Endothelial cell of umbilical vein (primary cell): Measurements from ENCODE around the gene ITGB2. TPM values are rescaled to one million over a fixed set of nuclear protein-coding genes. Genes with fewer than 3 reads are reported as not detected.

ENCODE experiments used
- BruUV-seq: library from RNA; stranded (reverse); fragments of 400-500 nt; replicated peaks from 2 replicates; lab custom pipeline; 2021; lab: Mats Ljungman, UMichigan
- CTCF ChIA-PET: fragments of 300-600, 350-600 bp; sonication (Branson Sonifier 250); formaldehyde crosslinking; loops from one replicate; lab custom pipeline; 2021; ENCODE audit warnings: antibody characterized with exemption, inconsistent platforms; lab: Charles Lee
- POLR2A ChIA-PET: fragments of 300-600, 350-600 bp; sonication (Branson Sonifier 250); formaldehyde crosslinking; loops from one replicate; lab custom pipeline; 2021; ENCODE audit warnings: antibody characterized with exemption, inconsistent platforms; lab: Charles Lee
- DNase-seq: peaks from one replicate; pipeline ENCODE4 v3.0.0-alpha.2; 2011; ENCODE audit warnings: low read depth, low spot score
- FAIRE-seq: peaks from 2 replicates; lab custom pipeline; 2011; peaks lifted over from hg19 to GRCh38; lab: Jason Lieb, UNC
- H2AFZ ChIP-seq: 2 replicates; pipeline ENCODE4 v1.6.0; 2012; ENCODE audit warnings: low read depth, low read length, control low read depth, inconsistent platforms
- H3K27ac ChIP-seq: 2 replicates; pipeline ENCODE4 v1.5.1; 2011; ENCODE audit warnings: low read depth, mild to moderate bottlenecking, control low read depth, low read length, moderate library complexity; ENCODE audit not compliant: insufficient read depth
- H3K27me3 ChIP-seq, 2 experiments: 2 replicates each; pipeline versions ENCODE4 v1.6.0 to v1.6.1; 2011; ENCODE audit warnings: low read length in 2 of 2, mixed read lengths in 1 of 2; ENCODE audit not compliant: control insufficient read depth in 2 of 2, insufficient read depth in 2 of 2
- H3K36me3 ChIP-seq, 2 experiments: 2 replicates in 1 of 2; 3 replicates in 1 of 2; pipeline ENCODE4 v1.5.1; 2011; ENCODE audit warnings: low read length in 2 of 2, mild to moderate bottlenecking in 1 of 2, moderate library complexity in 1 of 2; ENCODE audit not compliant: control insufficient read depth in 2 of 2, insufficient read depth in 2 of 2; ENCODE audit errors: extremely low read depth in 1 of 2
- H3K4me1 ChIP-seq: 3 replicates; pipeline ENCODE4 v1.5.1; 2011; ENCODE audit warnings: mild to moderate bottlenecking, low read length; ENCODE audit not compliant: control insufficient read depth, insufficient read depth; ENCODE audit errors: extremely low read depth
- H3K4me2 ChIP-seq: 2 replicates; pipeline ENCODE4 v1.6.1; 2011; ENCODE audit warnings: low read length, control low read depth, mixed read lengths; ENCODE audit not compliant: insufficient read depth
- H3K4me3 ChIP-seq, 3 experiments: fragments of 200-600 bp in 1 of 3; sonication (generic), shearing (Covaris generic) in 1 of 3; replicated peaks in 1 of 3; 2 replicates each; pipeline ENCODE4 v1.5.1; 2011 to 2016; ENCODE audit warnings: control low read depth in 3 of 3, low read length in 3 of 3, mild to moderate bottlenecking in 2 of 3, inconsistent platforms in 1 of 3, low read depth in 1 of 3, moderate library complexity in 1 of 3; ENCODE audit not compliant: insufficient read depth in 1 of 3
- H3K79me2 ChIP-seq: 2 replicates; pipeline ENCODE4 v1.6.0; 2012; ENCODE audit warnings: low read length, inconsistent platforms; ENCODE audit not compliant: control insufficient read depth, insufficient read depth
- H3K9ac ChIP-seq: replicated peaks from 2 replicates; pipeline ENCODE3; 2011; ENCODE audit warnings: low read length, control low read depth; ENCODE audit not compliant: insufficient read depth; ENCODE audit errors: extremely low read depth
- H3K9me1 ChIP-seq: replicated peaks from 3 replicates; pipeline ENCODE4 v1.6.0; 2011; ENCODE audit warnings: mild to moderate bottlenecking, low read length; ENCODE audit not compliant: control insufficient read depth, insufficient read depth; ENCODE audit errors: extremely low read depth
- H3K9me3 ChIP-seq: replicated peaks from 2 replicates; pipeline ENCODE4 v1.5.1; 2012; ENCODE audit warnings: low read length, inconsistent platforms; ENCODE audit not compliant: control insufficient read depth, insufficient read depth
- H4K20me1 ChIP-seq: replicated peaks from 2 replicates; pipeline ENCODE3; 2011; ENCODE audit warnings: mild to moderate bottlenecking, low read length; ENCODE audit not compliant: control insufficient read depth, insufficient read depth; ENCODE audit errors: extremely low read depth
- FOS ChIP-seq: IDR thresholded peaks from 2 replicates; pipeline ENCODE4 v1.6.1; 2011; ENCODE audit warnings: mild to moderate bottlenecking, low read length, moderate library complexity, borderline replicate concordance; ENCODE audit not compliant: insufficient read depth
- GATA2 ChIP-seq: IDR thresholded peaks from 2 replicates; pipeline ENCODE4 v1.7.0; 2011; ENCODE audit warnings: low read depth, mild to moderate bottlenecking, moderate library complexity, mixed read lengths, low read length; ENCODE audit not compliant: insufficient read length, insufficient read depth
- POLR2AphosphoS5 ChIP-seq: IDR thresholded peaks from 2 replicates; pipeline ENCODE4 v1.6.1; 2012; ENCODE audit warnings: low read depth, mild to moderate bottlenecking, control low read depth, low read length, moderate library complexity; ENCODE audit not compliant: insufficient read depth
- dilution Hi-C: fragments of 300-500 bp; cut with MboI; formaldehyde crosslinking; loops from one replicate; pipeline ENCODE4 v1.15.0; 2019; ENCODE audit warnings: low sequenced_read_pairs; ENCODE audit not compliant: extremely low pct_ligation_motif_present
- intact Hi-C: fragments of 100-400 bp; cut with micrococcal nuclease; formaldehyde crosslinking; loops from one replicate; pipeline ENCODE4 v1.10.0; 2022
- polyA plus RNA-seq, 4 experiments: library from polyadenylated mRNA; depleted of rRNA in 3 of 4; stranded (reverse) in 3 of 4; unstranded in 1 of 4; fragments of >200 nt; gene quantifications; 2 replicates each; pipeline versions ENCODE4 v1.2.1 to v1.2.3, GENCODE V29; 2011 to 2012; ENCODE audit warnings: missing spikeins in 1 of 4
- total RNA-seq: library from RNA; stranded (reverse); gene quantifications from 2 replicates; pipeline ENCODE4 v1.2.3, GENCODE V29; 2021
- TF ChIP-seq, protein P1 (sequence below), 2 donors: IDR thresholded peaks; 1 replicate in 1 of 2; 2 replicates in 1 of 2; pipeline ENCODE4 v1.5.1; 2011; ENCODE audit warnings: low read length in 2 of 2, mild to moderate bottlenecking in 2 of 2, moderate library complexity in 2 of 2, control low read depth in 1 of 2, inconsistent platforms in 1 of 2, low read depth in 1 of 2; ENCODE audit not compliant: insufficient read depth in 1 of 2; ENCODE audit errors: extremely low read depth in 1 of 2

The ITGB2 gene
- total and polyA plus RNA-seq, 2 donors (not counting 3 experiments of a cell fraction or from before 2014, with no cell fraction given) = 0.39 to 0.91 TPM

DNA sequence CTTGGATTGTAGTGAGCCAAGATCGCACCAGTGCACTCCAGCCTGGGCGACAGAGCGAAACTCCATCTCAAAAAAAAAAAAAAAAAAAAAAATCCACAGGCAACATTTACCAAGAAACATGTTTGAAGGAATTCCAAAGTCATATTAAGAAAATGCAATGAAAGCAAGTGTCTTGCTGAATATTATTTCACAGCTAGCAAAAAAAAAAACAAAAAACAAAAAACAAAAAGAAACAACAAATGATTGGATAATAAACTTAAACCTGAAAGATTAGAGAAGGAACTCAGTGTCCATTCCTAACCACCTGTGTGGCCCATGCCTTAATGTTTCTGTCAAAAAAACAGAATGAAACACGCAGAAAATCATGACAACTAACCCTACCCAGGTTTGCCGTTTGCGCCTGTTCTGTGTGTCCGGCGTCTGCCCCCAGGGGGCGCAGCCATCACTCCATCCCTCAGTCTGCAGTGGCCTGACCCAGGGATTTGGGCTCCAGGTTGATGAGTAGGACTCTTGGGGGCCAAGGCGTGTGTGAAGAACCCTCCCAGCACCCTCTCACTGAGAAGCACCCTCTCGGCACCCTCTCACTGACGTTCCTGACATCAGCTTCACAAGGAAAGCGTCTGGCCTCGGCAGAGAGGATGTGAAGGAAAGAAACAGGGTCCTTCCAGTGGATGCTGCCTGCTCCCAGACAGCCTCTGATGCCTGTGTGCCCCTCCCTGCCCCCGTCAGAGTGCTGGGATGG, 28.0 kb downstream of the ITGB2 start:
- Histone ChIP-seq H3K4me3 (no peak overlapping the region), H3K27ac (no peak overlapping the region), H3K27me3 (no peaks in the 10 kb centered on the region), H3K36me3 (no peaks in the 10 kb centered on the region), H3K4me1 (no peaks in the 10 kb centered on the region), H3K4me2 (no peak overlapping the region), H3K9me3 (no peaks in the 10 kb centered on the region), H3K9me1 (no peaks in the 10 kb centered on the region), H3K79me2 (no peaks in the 10 kb centered on the region), H4K20me1 (no peaks in the 10 kb centered on the region), H3K9ac (no peak overlapping the region), H2AFZ (no peak overlapping the region)
- intact Hi-C loops (loop anchor here (1.0 to 2.0 kb wide), 2 partner anchors 18 to 40 kb away; no protein-coding TSS in a partner anchor), dilution Hi-C loops (no loop called here)
- FAIRE-seq (peak; percentile 89), DNase-seq (peak; percentile 54)
- no TSS peak for BruUV-seq
- TF ChIP-seq GATA2 = no peak
- TF ChIP-seq, protein P1, sequence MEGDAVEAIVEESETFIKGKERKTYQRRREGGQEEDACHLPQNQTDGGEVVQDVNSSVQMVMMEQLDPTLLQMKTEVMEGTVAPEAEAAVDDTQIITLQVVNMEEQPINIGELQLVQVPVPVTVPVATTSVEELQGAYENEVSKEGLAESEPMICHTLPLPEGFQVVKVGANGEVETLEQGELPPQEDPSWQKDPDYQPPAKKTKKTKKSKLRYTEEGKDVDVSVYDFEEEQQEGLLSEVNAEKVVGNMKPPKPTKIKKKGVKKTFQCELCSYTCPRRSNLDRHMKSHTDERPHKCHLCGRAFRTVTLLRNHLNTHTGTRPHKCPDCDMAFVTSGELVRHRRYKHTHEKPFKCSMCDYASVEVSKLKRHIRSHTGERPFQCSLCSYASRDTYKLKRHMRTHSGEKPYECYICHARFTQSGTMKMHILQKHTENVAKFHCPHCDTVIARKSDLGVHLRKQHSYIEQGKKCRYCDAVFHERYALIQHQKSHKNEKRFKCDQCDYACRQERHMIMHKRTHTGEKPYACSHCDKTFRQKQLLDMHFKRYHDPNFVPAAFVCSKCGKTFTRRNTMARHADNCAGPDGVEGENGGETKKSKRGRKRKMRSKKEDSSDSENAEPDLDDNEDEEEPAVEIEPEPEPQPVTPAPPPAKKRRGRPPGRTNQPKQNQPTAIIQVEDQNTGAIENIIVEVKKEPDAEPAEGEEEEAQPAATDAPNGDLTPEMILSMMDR (IDR thresholded peaks at IDR 0.05; ENCODE audit: extremely low read depth in 1 of 2, insufficient read depth in 1 of 2, low read depth in 1 of 2, low read length in 2 of 2) = peak; percentile 91 to 92
- CTCF ChIA-PET = interaction anchor here (0.6 to 5.1 kb wide), 30 partner anchors 8 to 248 kb away, joined by 3 to 47 read pairs (median 4); partner anchors contain the start of gene PTTG1IP
- POLR2A ChIA-PET = interaction anchor here (1.0 kb wide), 1 partner anchor 40 kb away, joined by 3 read pairs; no protein-coding TSS in a partner anchor

DNA sequence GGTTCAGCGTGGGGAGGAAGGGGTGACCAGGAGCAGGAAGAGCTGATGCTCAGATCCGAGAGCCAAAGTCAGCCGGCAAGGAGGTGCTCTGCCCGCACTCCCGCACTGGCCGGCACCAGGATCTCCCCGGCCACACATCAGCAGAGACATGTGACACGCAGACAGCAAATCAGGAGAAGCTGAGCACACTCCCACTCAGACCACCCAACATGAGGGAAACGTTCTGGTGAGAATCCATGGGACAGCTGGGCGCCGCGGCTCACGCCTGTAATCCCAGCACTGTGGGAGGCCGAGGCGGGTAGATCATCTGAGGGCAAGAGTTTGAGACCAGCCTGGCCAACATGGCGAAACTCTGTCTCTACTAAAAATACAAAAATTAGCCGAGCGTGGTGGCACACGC, 28.6 kb downstream of the ITGB2 start:
- POLR2A ChIA-PET = interaction anchor here (1.0 kb wide), 1 partner anchor 40 kb away, joined by 3 read pairs; no protein-coding TSS in a partner anchor
- BruUV-seq = no TSS peak
- DNase-seq (no peak), FAIRE-seq (no peak)
- no peaks in the 10 kb centered on the region for H3K9me3 ChIP-seq
- H3K4me3 ChIP-seq = no peak overlapping the region
- TF ChIP-seq FOS (no peak), POLR2AphosphoS5 (no peak)
- no peaks in the 10 kb centered on the region for H3K27me3 ChIP-seq
- H2AFZ ChIP-seq = no peak overlapping the region
- no peaks in the 10 kb centered on the region for H4K20me1 ChIP-seq
- CTCF ChIA-PET = interaction anchor here (0.6 to 5.1 kb wide), 25 partner anchors 9 to 248 kb away, joined by 3 to 47 read pairs (median 5); partner anchors contain the start of gene PTTG1IP
- H3K4me1 ChIP-seq = no peaks in the 10 kb centered on the region
- dilution Hi-C loops = no loop called here
- no peaks in the 10 kb centered on the region for H3K36me3 ChIP-seq
- intact Hi-C loops = loop anchor here (1.0 to 2.0 kb wide), 2 partner anchors 19 to 40 kb away; no protein-coding TSS in a partner anchor
- H3K9me1 ChIP-seq = no peaks in the 10 kb centered on the region
- H3K27ac ChIP-seq = no peak overlapping the region
- H3K9ac ChIP-seq = no peak overlapping the region
- H3K4me2 ChIP-seq = no peak overlapping the region
- no peaks in the 10 kb centered on the region for H3K79me2 ChIP-seq
